Measurements from ENCODE around the gene PGF. TPM values are rescaled to one million over a fixed set of nuclear protein-coding genes. Genes with fewer than 3 reads are reported as not detected.

Gene PGF
- total RNA-seq = under 0.01 TPM in 1 of 2 replicates, not detected in the other

GRCh38 chr14:74955229-74956026 lies at the start of gene PGF:
Gene PGF, minus strand, starts transcription at chr14:74955597. Its CDS starts 355 bp downstream, at chr14:74955242.

GRCh38 chr14:75002392-75003249 lies 47.2 kb upstream of the PGF start, which contains the start of gene EIF2B2:
Gene EIF2B2, plus strand, starts transcription at chr14:75002921. Its CDS starts 70 bp downstream, at chr14:75002991.

GRCh38 chr14:74922752-74923401 lies 32.5 kb downstream of the PGF start, which contains the start of gene RPS6KL1:
Gene RPS6KL1, minus strand, starts transcription at chr14:74923260. Its CDS starts 1,719 bp downstream, at chr14:74921541.

Other genes starting within 250 kb of the PGF start
- 29.4 and 37.5 TPM in 2 replicates for gene AREL1, start 242.5 kb downstream of the PGF start, total RNA-seq
- 19.2 and 32.5 TPM in 2 replicates for gene FCF1, start 242.5 kb downstream of the PGF start, total RNA-seq
- 23.4 and 34.9 TPM in 2 replicates for gene YLPM1, start 192.3 kb downstream of the PGF start, total RNA-seq
- not detected in 2 replicates for gene PROX2, start 79.5 kb downstream of the PGF start, total RNA-seq
- gene DLST, start 73.7 kb downstream of the PGF start, total RNA-seq = 51.1 and 53.4 TPM in 2 replicates
- gene RPS6KL1, start 32.3 kb downstream of the PGF start, total RNA-seq = 2.1 TPM in 1 of 2 replicates, not detected in the other
- gene EIF2B2, start 47.3 kb upstream of the PGF start, total RNA-seq = 29.4 and 48.8 TPM in 2 replicates
- 15.7 and 18.5 TPM in 2 replicates for gene MLH3, start 95.9 kb upstream of the PGF start, total RNA-seq
- 2.4 and 2.9 TPM in 2 replicates for gene ACYP1, start 108.4 kb upstream of the PGF start, total RNA-seq
- gene ZC2HC1C, start 114.0 kb upstream of the PGF start, total RNA-seq = under 0.01 and 1.1 TPM in 2 replicates
- 39.1 and 41.6 TPM in 2 replicates for gene NEK9, start 171.5 kb upstream of the PGF start, total RNA-seq
- 303 and 458 TPM in 2 replicates for gene TMED10, start 221.0 kb upstream of the PGF start, total RNA-seq

Data from placental epithelial cell (primary cell).